Gastrocnemius medialis (tissue), 4 donors: Measurements from ENCODE around the gene TMEM91.

Experiments
- CTCF ChIP-seq, 5 experiments: fragments of 450-650 bp in 3 of 5; fragments of 200-600 bp in 2 of 5; sonication (generic) in 2 of 5; IDR thresholded peaks in 4 of 5; conservative IDR thresholded peaks in 1 of 5; 1 replicate in 4 of 5; 2 replicates in 1 of 5; pipeline ENCODE4 v1.5.1; 2016 to 2019; ENCODE audit warnings: antibody characterized with exemption in 5 of 5, mild to moderate bottlenecking in 3 of 5, moderate library complexity in 3 of 5
- POLR2A ChIP-seq, 2 donors: fragments of 450-650 bp; IDR thresholded peaks; one replicate each; pipeline ENCODE4 v1.6.1; 2017; ENCODE audit warnings: antibody characterized with exemption in 2 of 2, mild to moderate bottlenecking in 2 of 2, moderate library complexity in 2 of 2

- TF ChIP-seq CTCF (IDR thresholded peaks at IDR 0.05 in 4 of 5, conservative IDR thresholded peaks at IDR 0.05 in 1 of 5), result no peak
- TF ChIP-seq POLR2A (IDR thresholded peaks at IDR 0.05), result no peak
These were observed 21.7 kb downstream of the TMEM91 start for GRCh38 chr19:41398050-41398418.
